GM12873 (cell line): ENCODE data around the gene SLC35F5.

ENCODE experiments used
- CTCF ChIP-seq: IDR thresholded peaks from 2 replicates; pipeline ENCODE4 v1.5.1; 2012; ENCODE audit warnings: low read depth, mild to moderate bottlenecking, moderate library complexity, low read length, control low read depth; ENCODE audit not compliant: insufficient read depth; ENCODE audit errors: missing control alignments

Gene SLC35F5

GRCh38 chr2:113767811-113768460 lies 11.5 kb upstream of the SLC35F5 start:
- no peak for TF ChIP-seq CTCF

- no peak for TF ChIP-seq CTCF
These were observed 8.8 kb upstream of the SLC35F5 start for GRCh38 chr2:113765276-113765675.

- TF ChIP-seq CTCF: no peak
These were observed 6.1 kb upstream of the SLC35F5 start for GRCh38 chr2:113762377-113763118.

- no peak for TF ChIP-seq CTCF
These were observed 4.0 kb upstream of the SLC35F5 start for GRCh38 chr2:113760400-113760799.

GRCh38 chr2:113757138-113757657 lies 756 bp upstream of the SLC35F5 start:
- no peak for TF ChIP-seq CTCF

GRCh38 chr2:113755835-113756354 lies 547 bp downstream of the SLC35F5 start:
- no peak for TF ChIP-seq CTCF
